HG03025 (cell line): ENCODE measurements around the gene PKD2.
"Not testable (repeated sequence)": the region's sequence is repeated elsewhere in the genome, so short reads cannot be mapped to it uniquely, and the experiment has no call there.

Source experiments
- ATAC-seq: cut with Tn5 transposase; IDR thresholded peaks from one replicate; pipeline ENCODE4 v1.9.1; 2021; ENCODE audit warnings: mild to moderate bottlenecking, moderate library complexity; ENCODE audit not compliant: unreplicated experiment, low FRiP score

Gene PKD2

DNA sequence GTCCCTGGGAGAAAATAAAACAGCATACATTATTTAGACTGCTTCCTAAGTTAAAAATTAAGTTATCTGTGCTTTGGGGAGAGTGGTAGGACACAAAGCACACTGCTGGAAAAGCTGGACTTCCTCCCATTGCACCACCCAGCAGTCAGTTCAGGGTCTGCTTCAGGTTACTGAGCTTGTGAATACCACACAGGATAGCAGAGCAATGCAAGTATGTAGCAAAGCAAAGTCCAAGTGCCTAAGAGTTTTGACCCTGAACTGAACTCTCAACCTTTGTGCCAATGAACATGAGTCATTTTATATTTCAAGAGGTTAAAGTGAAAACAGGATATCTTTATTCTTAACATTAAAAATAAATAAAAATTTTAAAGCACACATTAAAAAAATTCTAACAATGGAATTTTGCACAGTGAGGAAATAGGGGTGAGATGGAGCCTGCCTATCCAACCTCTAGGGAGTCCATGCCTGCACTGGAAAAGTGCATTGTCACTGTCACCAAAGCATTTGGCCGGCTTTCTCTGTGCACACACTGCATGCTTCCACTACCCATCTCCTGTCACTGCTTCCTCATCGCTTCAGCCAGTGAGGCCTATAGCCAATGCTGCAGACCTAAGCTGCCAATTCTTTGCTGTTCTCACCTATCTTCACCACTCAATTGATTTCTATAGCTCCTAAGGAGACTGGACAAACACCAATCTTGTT is 100.1 kb downstream of the PKD2 start:
- no peak for ATAC-seq

DNA sequence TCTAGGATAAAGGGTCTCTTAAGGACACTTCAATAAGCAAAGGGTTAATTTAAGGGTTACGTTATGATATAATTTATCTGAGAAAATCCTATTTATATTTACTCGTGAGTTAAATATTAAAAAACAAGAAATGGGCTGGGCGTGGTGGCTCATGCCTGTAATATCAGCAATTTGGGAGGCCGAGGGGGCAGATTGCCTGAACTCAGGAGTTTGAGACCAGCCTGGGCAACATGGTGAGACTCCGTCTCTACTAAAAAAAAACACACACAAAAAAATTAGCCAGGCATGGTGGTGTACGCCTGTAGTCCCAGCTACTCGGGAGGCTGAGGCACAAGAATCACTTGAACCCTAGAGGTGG is 100.7 kb downstream of the PKD2 start:
- not testable (repeated sequence) for ATAC-seq

DNA sequence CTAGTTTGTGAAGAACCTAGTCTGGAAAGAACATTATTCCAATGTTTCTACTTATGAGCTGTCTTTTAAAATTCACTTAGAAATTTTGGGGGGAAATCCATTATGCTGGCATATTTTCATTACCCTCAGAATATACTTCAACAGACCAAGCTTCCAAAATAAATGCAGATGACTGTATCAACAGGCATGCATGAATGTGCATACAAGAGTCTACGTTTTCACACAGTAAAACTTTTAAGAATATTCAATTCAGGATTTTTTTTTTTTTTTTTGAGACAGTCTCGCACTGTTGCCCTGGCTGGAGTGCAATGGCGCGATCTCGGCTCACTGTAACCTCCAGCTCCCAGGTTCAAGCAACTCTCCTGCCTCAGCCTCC is 101.3 kb downstream of the PKD2 start:
- no peak for ATAC-seq

DNA sequence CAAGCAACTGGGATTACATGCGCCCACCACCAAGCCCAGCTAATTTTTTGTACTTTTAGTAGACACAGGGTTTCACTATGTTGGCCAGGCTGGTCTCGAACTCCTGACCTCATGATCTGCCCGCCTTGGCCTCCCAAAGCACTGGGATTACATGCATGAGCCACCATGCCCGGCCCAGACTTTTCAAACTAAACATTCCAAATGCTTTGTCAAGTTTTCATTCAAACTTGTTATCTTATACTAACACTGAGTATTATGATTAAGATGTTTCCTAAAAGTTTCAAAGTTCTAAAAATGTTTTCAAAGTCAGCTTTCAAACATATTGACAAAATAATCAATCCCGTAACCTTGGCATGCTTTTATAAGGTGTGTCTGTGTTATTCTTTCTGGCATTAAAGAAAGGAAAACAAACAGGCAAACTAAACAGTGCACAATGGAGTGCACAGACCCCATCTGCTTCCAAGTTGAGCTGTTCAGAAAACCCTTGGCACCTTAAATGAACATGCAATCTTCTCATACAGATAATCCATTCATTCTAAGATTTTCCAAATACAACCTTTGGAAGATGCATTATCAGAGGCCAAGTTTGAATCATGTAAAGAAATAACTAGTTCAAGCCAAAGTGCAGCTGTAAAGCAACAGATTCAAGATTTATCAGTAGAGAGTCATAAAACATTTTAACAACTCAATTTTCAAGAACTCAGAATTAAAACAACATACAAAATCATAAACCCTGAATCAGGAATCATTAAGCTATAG is 101.9 kb downstream of the PKD2 start:
- no peak for ATAC-seq

DNA sequence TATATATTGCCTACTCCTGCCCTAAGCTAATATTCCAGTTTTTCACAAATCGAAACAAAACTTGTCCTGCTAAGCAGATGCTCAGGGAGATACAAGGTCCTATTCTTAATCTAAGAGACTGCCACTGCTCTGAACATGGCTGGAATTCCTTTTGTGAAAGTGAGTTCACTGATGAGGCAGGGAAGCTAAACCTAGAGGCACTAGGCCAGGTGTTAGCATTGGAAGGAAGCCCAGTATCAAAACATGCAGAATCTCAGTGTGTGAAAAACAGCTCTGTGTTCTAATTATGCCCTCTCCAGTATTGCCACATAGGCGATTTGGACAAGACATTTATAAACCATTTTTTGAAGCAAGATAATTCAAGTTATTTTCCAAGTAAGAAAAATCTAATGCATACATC is 103.4 kb downstream of the PKD2 start:
- ATAC-seq = no peak

DNA sequence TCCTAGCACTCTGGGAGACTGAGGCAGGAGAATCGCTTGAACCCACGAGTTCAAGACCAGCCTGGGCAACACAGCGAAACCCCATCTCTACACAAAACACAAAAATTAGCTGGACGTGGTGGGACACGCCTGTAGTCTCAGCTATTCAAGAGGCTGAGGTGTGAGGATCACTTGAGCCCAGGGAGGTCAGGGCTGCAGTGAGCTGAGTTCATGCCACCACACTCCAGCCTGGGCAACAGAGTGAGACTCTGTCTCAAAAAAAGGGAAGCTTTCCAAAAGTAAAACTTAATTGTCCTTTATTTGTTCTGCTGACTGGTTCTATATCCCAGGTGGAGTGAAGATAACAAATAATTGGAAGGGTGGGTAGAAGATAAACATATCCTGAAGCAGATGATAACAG is 105.4 kb downstream of the PKD2 start:
- ATAC-seq = no peak

- no peak for ATAC-seq
Observed at GRCh38 chr4:88115587-88115986, 108.2 kb downstream of the PKD2 start.

DNA sequence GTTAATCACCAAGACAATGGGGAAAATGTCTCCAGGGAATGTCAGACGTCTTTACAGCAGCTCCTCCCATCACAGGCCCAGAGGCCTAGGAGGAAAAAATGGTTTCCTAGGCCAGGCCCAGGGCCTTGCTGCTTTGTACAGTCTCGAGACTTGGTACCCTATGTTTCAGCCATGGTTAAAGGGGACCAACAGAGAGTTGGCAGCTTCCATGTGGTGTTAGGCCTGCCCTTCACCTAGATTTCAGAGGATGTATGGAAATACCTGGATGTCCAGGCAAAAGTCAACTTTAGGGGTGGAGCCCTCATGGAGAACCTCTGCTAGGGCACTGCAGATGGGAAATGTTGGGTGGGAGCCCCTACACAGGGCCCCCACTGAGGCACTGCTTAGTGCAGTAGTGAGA is 112.5 kb downstream of the PKD2 start:
- ATAC-seq = no peak

DNA sequence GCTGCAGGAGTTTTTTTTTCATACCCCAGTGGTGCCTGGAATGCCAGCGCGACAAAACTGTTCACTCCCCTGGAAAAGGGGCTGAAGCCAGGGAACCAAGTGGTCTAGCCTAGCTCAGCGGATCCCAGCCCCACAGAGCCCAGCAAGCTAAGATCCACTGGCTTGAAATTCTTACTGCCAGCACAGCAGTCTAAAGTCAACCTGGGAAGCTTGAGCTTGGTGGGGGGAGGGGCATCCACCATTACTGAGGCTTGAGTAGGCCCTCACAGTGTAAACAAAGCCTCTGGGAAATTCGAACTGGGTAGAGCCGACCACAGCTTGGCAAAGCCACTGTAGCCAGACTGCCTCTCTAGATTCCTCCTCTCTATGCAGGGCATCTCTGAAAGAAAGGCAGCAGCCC is 114.8 kb downstream of the PKD2 start:
- ATAC-seq = not testable (repeated sequence)
